BJ (cell line): ENCODE results near the gene ADAMTS14. TPM values are rescaled to one million over a fixed set of nuclear protein-coding genes. Genes with fewer than 3 reads are reported as not detected.

Experiments used
- CTCF ChIA-PET: fragments of 350-600 bp; formaldehyde crosslinking; extraction: SDS; loops from one replicate; lab custom pipeline; 2021; ENCODE audit warnings: antibody characterized with exemption, inconsistent platforms; lab: Yijun Ruan, JAX
- POLR2A ChIA-PET: fragments of 300-600 bp; sonication (Branson Sonifier 250); formaldehyde crosslinking; extraction: SDS; loops from one replicate; lab custom pipeline; 2021; ENCODE audit warnings: antibody characterized with exemption; lab: Charles Lee
- DNase-seq: peaks from one replicate; pipeline ENCODE4 v3.0.0-alpha.2; 2011; ENCODE audit warnings: low read depth
- H3K27me3 ChIP-seq: 2 replicates; pipeline ENCODE4 v1.6.0; 2011; ENCODE audit warnings: low read length; ENCODE audit not compliant: control insufficient read depth, insufficient read depth
- H3K36me3 ChIP-seq: 2 replicates; pipeline ENCODE4 v1.5.1; 2011; ENCODE audit warnings: low read length; ENCODE audit not compliant: control insufficient read depth, insufficient read depth
- H3K4me3 ChIP-seq: 2 replicates; pipeline ENCODE4 v1.5.1; 2011; ENCODE audit warnings: low read depth, mild to moderate bottlenecking, control low read depth, low read length
- CTCF ChIP-seq: IDR thresholded peaks from 2 replicates; pipeline ENCODE4 v1.5.1; 2011; ENCODE audit warnings: low read depth, mild to moderate bottlenecking, control low read depth, inconsistent platforms, low read length, moderate library complexity; ENCODE audit not compliant: insufficient read depth
- polyA plus RNA-seq: library from polyadenylated mRNA; depleted of rRNA; stranded (reverse); fragments of >200 nt; gene quantifications from 2 replicates; pipeline ENCODE4 v1.2.3, GENCODE V29; 2011

ADAMTS14 gene
- polyA plus RNA-seq, 1 experiment: 3.3 TPM

GRCh38 chr10:70695241-70696030 is 23.1 kb downstream of the ADAMTS14 start:
- Histone ChIP-seq H3K27me3 (no peaks in the 10 kb centered on the region), H3K36me3 (no peaks in the 10 kb centered on the region), H3K4me3 (no peak overlapping the region)
- no peak for TF ChIP-seq CTCF
- CTCF ChIA-PET: interaction anchor here (1.7 kb wide), 1 partner anchor 24 kb away, joined by 4 read pairs; no protein-coding TSS in a partner anchor
- DNase-seq: no peak
- POLR2A ChIA-PET: interaction anchor here (0.7 kb wide), 1 partner anchor 144 kb away, joined by 3 read pairs; no protein-coding TSS in a partner anchor

- no peak for DNase-seq
- Histone ChIP-seq H3K27me3 (no peaks in the 10 kb centered on the region; the same call in 1 of the 2 replicates), H3K36me3 (no peaks in the 10 kb centered on the region), H3K4me3 (no peak overlapping the region)
- no peak for TF ChIP-seq CTCF
- ChIA-PET CTCF (no interaction called here), POLR2A (no interaction called here)
These were observed 25.9 kb downstream of the ADAMTS14 start for GRCh38 chr10:70698211-70698610.

GRCh38 chr10:70699063-70699658 is 26.9 kb downstream of the ADAMTS14 start:
- Histone ChIP-seq H3K27me3 (no peaks in the 10 kb centered on the region; the same call in 1 of the 2 replicates), H3K36me3 (no peaks in the 10 kb centered on the region), H3K4me3 (no peak overlapping the region)
- TF ChIP-seq CTCF: no peak
- ChIA-PET CTCF (interaction anchor here (0.5 to 0.6 kb wide), 2 partner anchors 37 to 49 kb away, joined by 3 read pairs; no protein-coding TSS in a partner anchor), POLR2A (no interaction called here)
- DNase-seq: no peak

- DNase-seq: no peak
- H3K36me3 ChIP-seq: no peaks in the 10 kb centered on the region
- ChIA-PET CTCF (interaction anchor here (0.6 kb wide), 1 partner anchor 48 kb away, joined by 3 read pairs; no protein-coding TSS in a partner anchor), POLR2A (no interaction called here)
- H3K4me3 ChIP-seq: no peak overlapping the region
- H3K27me3 ChIP-seq: no peaks in the 10 kb centered on the region; the same call in 1 of the 2 replicates
- no peak for TF ChIP-seq CTCF
These were observed 27.4 kb downstream of the ADAMTS14 start for GRCh38 chr10:70699659-70700174.
